Stimulated activated CD4-positive, alpha-beta T cell treated with anti-CD3 and anti-CD28 coated beads, Interleukin-1b, Interleukin-23, amount 100 ng/mL, for 24 hours (primary cell): Measurements from ENCODE around the gene MXI1.
"Not testable (repeated sequence)": the region's sequence is repeated elsewhere in the genome, so short reads cannot be mapped to it uniquely, and the experiment has no call there.

ENCODE experiments used
- DNase-seq, 4 experiments: peaks; one replicate each; pipeline ENCODE4 v3.0.0-alpha.2; 2020; ENCODE audit warnings: low read depth in 4 of 4, low spot score in 1 of 4

MXI1 gene

GRCh38 chr10:110237894-110238480 is 30.6 kb downstream of the MXI1 start:
- DNase-seq: no peak

GRCh38 chr10:110239892-110240291 is 32.5 kb downstream of the MXI1 start:
- no peak for DNase-seq

- DNase-seq: no peak
Observed at GRCh38 chr10:110241407-110241806, 34.0 kb downstream of the MXI1 start.

- DNase-seq: no peak
Observed at GRCh38 chr10:110241841-110242240, 34.4 kb downstream of the MXI1 start.

- no peak for DNase-seq
Observed at GRCh38 chr10:110242511-110242910, 35.1 kb downstream of the MXI1 start.

- no peak for DNase-seq
Observed at GRCh38 chr10:110244550-110244949, 37.1 kb downstream of the MXI1 start.

- DNase-seq: not testable (repeated sequence)
Observed at GRCh38 chr10:110247833-110248232, 40.4 kb downstream of the MXI1 start.

GRCh38 chr10:110249489-110249888 is 42.1 kb downstream of the MXI1 start:
- not testable (repeated sequence) for DNase-seq

- DNase-seq: not testable (repeated sequence)
Observed at GRCh38 chr10:110251392-110251791, 44.0 kb downstream of the MXI1 start.

GRCh38 chr10:110252151-110252550 is 44.7 kb downstream of the MXI1 start:
- no peak for DNase-seq

- DNase-seq: no peak
Observed at GRCh38 chr10:110254467-110254866, 47.1 kb downstream of the MXI1 start.

GRCh38 chr10:110258542-110258941 is 51.1 kb downstream of the MXI1 start:
- DNase-seq: no peak

GRCh38 chr10:110259317-110259716 is 51.9 kb downstream of the MXI1 start:
- no peak for DNase-seq

- no peak for DNase-seq
Observed at GRCh38 chr10:110260746-110261477, 53.5 kb downstream of the MXI1 start.

- no peak for DNase-seq
Observed at GRCh38 chr10:110263164-110263563, 55.8 kb downstream of the MXI1 start.

GRCh38 chr10:110265573-110266193 is 58.3 kb downstream of the MXI1 start:
- DNase-seq: no peak

- DNase-seq: no peak
Observed at GRCh38 chr10:110267276-110267675, 59.9 kb downstream of the MXI1 start.

- DNase-seq: no peak
Observed at GRCh38 chr10:110268442-110268841, 61.0 kb downstream of the MXI1 start.

- no peak for DNase-seq
Observed at GRCh38 chr10:110268971-110269370, 61.6 kb downstream of the MXI1 start.

- no peak for DNase-seq
Observed at GRCh38 chr10:110269374-110270318, 62.2 kb downstream of the MXI1 start.

- DNase-seq: not testable (repeated sequence)
Observed at GRCh38 chr10:110272995-110273394, 65.6 kb downstream of the MXI1 start.
